A673 (cell line): ENCODE data around the gene TTLL11. TPM values are rescaled to one million over a fixed set of nuclear protein-coding genes. Genes with fewer than 3 reads are reported as not detected.

ENCODE experiments used
- BruUV-seq: library from RNA; stranded (reverse); fragments of 400-500 nt; replicated peaks from 2 replicates; lab custom pipeline; 2021; lab: Mats Ljungman, UMichigan
- CTCF ChIA-PET: fragments of 300-600 bp; sonication (Branson Sonifier 250); formaldehyde crosslinking; loops from one replicate; lab custom pipeline; 2022; ENCODE audit warnings: antibody characterized with exemption; lab: Charles Lee
- POLR2A ChIA-PET: fragments of 300-600 bp; sonication (Branson Sonifier 250); formaldehyde crosslinking; loops from one replicate; lab custom pipeline; 2022; ENCODE audit warnings: antibody characterized with exemption; ENCODE audit not compliant: low non-redundant PET; lab: Charles Lee
- DNase-seq: peaks from one replicate; pipeline ENCODE4 v3.0.0-alpha.2; 2015; ENCODE audit warnings: low spot score
- H3K27ac ChIP-seq: fragments of 200-600 bp; sonication (generic); 2 replicates; pipeline ENCODE4 v1.5.1; 2016; ENCODE audit warnings: mixed run types, low read depth, mild to moderate bottlenecking, mixed read lengths, antibody characterized with exemption, low read length; ENCODE audit not compliant: poor library complexity, severe bottlenecking
- H3K27me3 ChIP-seq: fragments of 200-600 bp; sonication (generic); replicated peaks from 2 replicates; pipeline ENCODE4 v1.6.1; 2017; ENCODE audit warnings: mixed run types, low read depth, mild to moderate bottlenecking, mixed read lengths, antibody characterized with exemption, low read length; ENCODE audit not compliant: insufficient read depth, poor library complexity
- H3K36me3 ChIP-seq: fragments of 200-600 bp; sonication (generic); 2 replicates; pipeline ENCODE4 v1.6.1; 2016; ENCODE audit warnings: mixed run types, mild to moderate bottlenecking, mixed read lengths, antibody characterized with exemption, low read length; ENCODE audit not compliant: insufficient read depth, poor library complexity, severe bottlenecking
- H3K4me1 ChIP-seq: fragments of 200-600 bp; sonication (generic); 2 replicates; pipeline ENCODE4 v1.6.1; 2017; ENCODE audit warnings: mixed run types, mild to moderate bottlenecking, mixed read lengths, antibody characterized with exemption, low read length; ENCODE audit not compliant: insufficient read depth, poor library complexity, severe bottlenecking
- H3K4me3 ChIP-seq: fragments of 200-600 bp; sonication (generic); 2 replicates; pipeline ENCODE4 v1.5.1; 2016; ENCODE audit warnings: low read depth, mixed run types, mild to moderate bottlenecking, mixed read lengths, low read length; ENCODE audit not compliant: poor library complexity, severe bottlenecking
- H3K9me3 ChIP-seq: fragments of 200-600 bp; sonication (generic); 2 replicates; pipeline ENCODE4 v1.6.1; 2016; ENCODE audit warnings: mixed run types, low read depth, mild to moderate bottlenecking, mixed read lengths, antibody characterized with exemption, low read length; ENCODE audit not compliant: poor library complexity, severe bottlenecking
- EZH2 ChIP-seq: fragments of 200-600 bp; sonication (generic); IDR thresholded peaks from 2 replicates; pipeline ENCODE4 v1.6.1; 2017; ENCODE audit warnings: borderline replicate concordance, low read depth, mild to moderate bottlenecking, mixed read lengths, antibody characterized with exemption, low read length; ENCODE audit not compliant: poor library complexity, severe bottlenecking
- intact Hi-C: fragments of 100-400 bp; cut with micrococcal nuclease; formaldehyde crosslinking; loops from one replicate; pipeline ENCODE4 v1.10.0; 2022; ENCODE audit not compliant: unreplicated experiment
- total RNA-seq: library from RNA; stranded (reverse); gene quantifications from 2 replicates; pipeline ENCODE4 v1.2.3, GENCODE V29; 2021
- TF ChIP-seq, protein P1 (sequence below): fragments of 300-800, 200-600 bp; sonication (generic); conservative IDR thresholded peaks from 2 replicates; pipeline ENCODE4 v1.5.1; 2017; ENCODE audit warnings: low read depth, mild to moderate bottlenecking, antibody characterized with exemption, low read length, moderate library complexity, mixed read lengths

Gene TTLL11
- total RNA-seq, 1 experiment from 2014 or later: 3.0 TPM

- BruUV-seq: no TSS peak
- Histone ChIP-seq H3K36me3 (no peaks in the 10 kb centered on the region), H3K9me3 (no peaks in the 10 kb centered on the region), H3K4me1 (peaks cover 10% of the 10 kb centered on the region), H3K27me3 (no peaks in the 10 kb centered on the region), H3K27ac (no peak overlapping the region), H3K4me3 (no peak overlapping the region)
- no peak for TF ChIP-seq EZH2
- TF ChIP-seq, protein P1, sequence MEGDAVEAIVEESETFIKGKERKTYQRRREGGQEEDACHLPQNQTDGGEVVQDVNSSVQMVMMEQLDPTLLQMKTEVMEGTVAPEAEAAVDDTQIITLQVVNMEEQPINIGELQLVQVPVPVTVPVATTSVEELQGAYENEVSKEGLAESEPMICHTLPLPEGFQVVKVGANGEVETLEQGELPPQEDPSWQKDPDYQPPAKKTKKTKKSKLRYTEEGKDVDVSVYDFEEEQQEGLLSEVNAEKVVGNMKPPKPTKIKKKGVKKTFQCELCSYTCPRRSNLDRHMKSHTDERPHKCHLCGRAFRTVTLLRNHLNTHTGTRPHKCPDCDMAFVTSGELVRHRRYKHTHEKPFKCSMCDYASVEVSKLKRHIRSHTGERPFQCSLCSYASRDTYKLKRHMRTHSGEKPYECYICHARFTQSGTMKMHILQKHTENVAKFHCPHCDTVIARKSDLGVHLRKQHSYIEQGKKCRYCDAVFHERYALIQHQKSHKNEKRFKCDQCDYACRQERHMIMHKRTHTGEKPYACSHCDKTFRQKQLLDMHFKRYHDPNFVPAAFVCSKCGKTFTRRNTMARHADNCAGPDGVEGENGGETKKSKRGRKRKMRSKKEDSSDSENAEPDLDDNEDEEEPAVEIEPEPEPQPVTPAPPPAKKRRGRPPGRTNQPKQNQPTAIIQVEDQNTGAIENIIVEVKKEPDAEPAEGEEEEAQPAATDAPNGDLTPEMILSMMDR: no peak
- ChIA-PET POLR2A (no interaction called here), CTCF (no interaction called here)
- no peak for DNase-seq
- intact Hi-C loops: no loop called here
Measured at GRCh38 chr9:121998513-121999049, 94.5 kb downstream of the TTLL11 start.

GRCh38 chr9:121997791-121998190, 95.3 kb downstream of the TTLL11 start:
- H3K36me3 ChIP-seq: no peaks in the 10 kb centered on the region
- intact Hi-C loops: no loop called here
- ChIA-PET CTCF (no interaction called here), POLR2A (no interaction called here)
- no peaks in the 10 kb centered on the region for H3K9me3 ChIP-seq
- TF ChIP-seq EZH2: no peak
- TF ChIP-seq, protein P1: no peak
- no peaks in the 10 kb centered on the region for H3K27me3 ChIP-seq
- peaks cover 10% of the 10 kb centered on the region for H3K4me1 ChIP-seq
- DNase-seq: peak; percentile 58
- BruUV-seq: no TSS peak
- H3K4me3 ChIP-seq: no peak overlapping the region
- no peak overlapping the region for H3K27ac ChIP-seq

DNA sequence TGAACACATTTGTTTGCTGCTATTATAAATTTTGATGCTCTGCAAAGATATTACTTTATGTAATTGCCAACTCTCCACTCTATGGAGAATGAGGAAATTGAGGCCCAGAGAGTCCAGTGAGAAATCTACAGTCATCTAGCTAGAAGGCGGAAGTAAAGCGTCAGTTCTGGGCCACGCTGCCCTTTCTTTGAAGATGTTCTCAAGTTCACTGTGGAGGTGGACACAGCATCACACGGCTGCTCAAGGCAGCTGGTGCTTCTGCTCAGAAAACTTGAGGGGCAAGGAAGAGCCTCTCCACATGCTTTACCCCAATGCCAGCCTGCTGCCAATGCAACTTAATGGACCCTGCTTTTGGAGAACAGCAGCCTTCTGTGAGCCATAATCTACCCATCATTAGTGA, 96.3 kb downstream of the TTLL11 start:
- H3K4me1 ChIP-seq: peaks cover 3% of the 10 kb centered on the region
- DNase-seq: no peak
- ChIA-PET CTCF (interaction anchor here (0.6 kb wide), 1 partner anchor 19 kb away, joined by 4 read pairs; no protein-coding TSS in a partner anchor), POLR2A (no interaction called here)
- H3K27ac ChIP-seq: no peak overlapping the region
- TF ChIP-seq, protein P1: no peak
- TF ChIP-seq EZH2: no peak
- no peak overlapping the region for H3K4me3 ChIP-seq
- no peaks in the 10 kb centered on the region for H3K27me3 ChIP-seq
- H3K9me3 ChIP-seq: no peaks in the 10 kb centered on the region
- intact Hi-C loops: no loop called here
- no TSS peak for BruUV-seq
- H3K36me3 ChIP-seq: no peaks in the 10 kb centered on the region
